ENCODE data around the gene VEGFA. TPM values are rescaled to one million over a fixed set of nuclear protein-coding genes. Genes with fewer than 3 reads are reported as not detected.

The VEGFA gene
- total RNA-seq, 1 donor from 2014 or later, result 31.2 TPM

GRCh38 chr6:43789447-43789846 is 19.4 kb downstream of the VEGFA start:
- Mint-ChIP-seq H3K27ac (ENCODE audit: unreplicated experiment) (no peak overlapping the region), H3K4me3 (no peak overlapping the region), H3K27me3 (ENCODE audit: low read depth) (no peaks in the 10 kb centered on the region), H3K9me3 (no peaks in the 10 kb centered on the region), H3K4me1 (no peaks in the 10 kb centered on the region), H3K36me3 (ENCODE audit: low read depth) (peaks cover 3% of the 10 kb centered on the region)
- no peak for DNase-seq (ENCODE audit: low read depth, low spot score)
- TF ChIP-seq CTCF (conservative IDR thresholded peaks at IDR 0.05), result no peak

DNA sequence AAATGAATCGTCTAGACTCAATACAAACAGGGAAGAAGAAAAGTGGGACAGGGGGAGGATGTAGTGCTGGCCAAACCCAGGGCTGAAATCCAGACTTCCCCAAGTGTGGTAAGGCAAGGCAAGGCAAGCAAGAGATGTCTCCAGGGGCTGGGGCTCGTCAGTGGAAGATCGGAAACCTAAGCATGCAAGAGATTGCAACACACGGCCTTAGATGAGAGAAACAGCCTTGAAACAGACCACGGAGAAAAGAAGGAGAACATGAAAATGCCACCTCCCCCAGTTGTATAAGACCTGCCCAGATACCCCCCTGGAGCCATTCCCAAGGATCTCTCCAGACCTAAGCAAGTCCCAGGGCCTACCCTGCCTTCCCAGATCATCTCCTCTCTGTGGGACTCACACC is 20.0 kb downstream of the VEGFA start:
- no peak for DNase-seq (ENCODE audit: low read depth, low spot score)
- H3K27ac Mint-ChIP-seq (ENCODE audit: unreplicated experiment), result no peak overlapping the region
- H3K9me3 Mint-ChIP-seq, result no peaks in the 10 kb centered on the region
- H3K36me3 Mint-ChIP-seq (ENCODE audit: low read depth), result peaks cover 2% of the 10 kb centered on the region
- no peaks in the 10 kb centered on the region for H3K27me3 Mint-ChIP-seq (ENCODE audit: low read depth)
- no peak overlapping the region for H3K4me3 Mint-ChIP-seq
- TF ChIP-seq CTCF (conservative IDR thresholded peaks at IDR 0.05), result no peak
- no peaks in the 10 kb centered on the region for H3K4me1 Mint-ChIP-seq

DNA sequence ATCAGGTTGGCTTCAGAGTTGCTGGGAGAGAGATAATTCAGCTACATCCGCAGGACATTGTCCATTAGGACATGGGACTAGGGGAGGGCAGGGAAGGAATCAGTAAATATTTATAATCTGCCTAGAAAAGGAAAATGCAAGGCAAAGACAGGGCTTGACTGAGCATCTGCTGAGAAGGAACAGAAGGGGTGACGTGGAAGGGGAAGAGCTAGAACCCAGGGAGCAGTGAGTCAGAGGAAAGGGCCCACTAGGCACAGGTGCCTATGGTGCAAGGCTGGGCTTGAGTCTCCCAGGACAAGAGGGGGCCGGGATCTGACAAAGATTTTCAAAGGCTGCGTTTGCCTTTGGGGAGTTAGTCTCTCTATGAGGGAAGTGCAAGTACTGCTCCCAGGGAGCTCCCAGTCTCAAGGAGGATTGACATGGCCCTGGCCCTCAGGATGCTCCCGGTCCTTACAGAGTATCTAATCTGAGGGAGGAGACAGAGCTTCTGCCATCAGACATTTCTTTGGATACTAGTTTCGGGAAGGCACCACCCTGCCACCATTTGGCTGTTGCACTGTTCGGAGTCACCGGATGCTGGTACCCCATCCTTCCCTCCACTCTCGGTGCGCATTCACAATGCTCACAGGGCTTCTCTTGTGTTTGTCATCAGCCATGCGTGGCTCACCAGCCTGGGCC is 21.9 kb downstream of the VEGFA start:
- no peak overlapping the region for H3K4me3 Mint-ChIP-seq
- H3K36me3 Mint-ChIP-seq (ENCODE audit: low read depth), result no peaks in the 10 kb centered on the region
- no peak for TF ChIP-seq CTCF (conservative IDR thresholded peaks at IDR 0.05)
- no peaks in the 10 kb centered on the region for H3K9me3 Mint-ChIP-seq
- no peak for DNase-seq (ENCODE audit: low read depth, low spot score)
- H3K27me3 Mint-ChIP-seq (ENCODE audit: low read depth), result no peaks in the 10 kb centered on the region
- H3K4me1 Mint-ChIP-seq, result no peaks in the 10 kb centered on the region
- H3K27ac Mint-ChIP-seq (ENCODE audit: unreplicated experiment), result no peak overlapping the region

- Mint-ChIP-seq H3K4me3 (no peak overlapping the region), H3K9me3 (no peaks in the 10 kb centered on the region)
These were observed 23.3 kb downstream of the VEGFA start for GRCh38 chr6:43793154-43793874.

DNA sequence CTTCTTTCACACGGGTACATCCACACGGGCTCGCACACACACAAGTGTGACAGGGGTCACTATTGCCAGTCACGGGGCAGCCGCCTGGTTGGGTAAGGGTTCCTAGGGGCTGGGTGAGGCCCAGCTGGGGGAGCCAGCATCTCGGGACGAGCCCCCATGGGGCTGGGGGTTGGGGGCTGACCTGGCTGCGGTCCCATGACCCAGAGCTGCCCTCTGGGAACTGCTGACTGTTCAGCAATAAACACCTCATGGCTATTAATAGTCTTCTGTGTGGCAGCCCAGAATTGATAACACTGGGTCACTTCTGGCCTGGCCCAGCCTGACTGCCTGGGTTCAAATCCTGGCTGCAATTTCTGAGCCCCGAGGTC is 23.8 kb downstream of the VEGFA start:
- no peaks in the 10 kb centered on the region for H3K9me3 Mint-ChIP-seq
- H3K4me1 Mint-ChIP-seq, result no peaks in the 10 kb centered on the region
- no peak overlapping the region for H3K4me3 Mint-ChIP-seq
- DNase-seq (ENCODE audit: low read depth, low spot score), result no peak
- H3K36me3 Mint-ChIP-seq (ENCODE audit: low read depth), result no peaks in the 10 kb centered on the region
- TF ChIP-seq CTCF (conservative IDR thresholded peaks at IDR 0.05), result no peak
- H3K27me3 Mint-ChIP-seq (ENCODE audit: low read depth), result no peaks in the 10 kb centered on the region
- no peak overlapping the region for H3K27ac Mint-ChIP-seq (ENCODE audit: unreplicated experiment)

More at GRCh38 chr6:43793154-43793874, 23.3 kb downstream of the VEGFA start:
- DNase-seq (ENCODE audit: low read depth, low spot score), result no peak
- TF ChIP-seq CTCF (conservative IDR thresholded peaks at IDR 0.05), result no peak
- Mint-ChIP-seq H3K36me3 (ENCODE audit: low read depth) (no peaks in the 10 kb centered on the region), H3K4me1 (no peaks in the 10 kb centered on the region), H3K27ac (ENCODE audit: unreplicated experiment) (no peak overlapping the region), H3K27me3 (ENCODE audit: low read depth) (no peaks in the 10 kb centered on the region)
